Endothelial cell of umbilical vein (primary cell): ENCODE measurements around the gene HMX2. TPM values are rescaled to one million over a fixed set of nuclear protein-coding genes. Genes with fewer than 3 reads are reported as not detected.

ENCODE experiments used
- BruUV-seq: library from RNA; stranded (reverse); fragments of 400-500 nt; replicated peaks from 2 replicates; lab custom pipeline; 2021; lab: Mats Ljungman, UMichigan
- CTCF ChIA-PET: fragments of 300-600, 350-600 bp; sonication (Branson Sonifier 250); formaldehyde crosslinking; loops from one replicate; lab custom pipeline; 2021; ENCODE audit warnings: antibody characterized with exemption, inconsistent platforms; lab: Charles Lee
- POLR2A ChIA-PET: fragments of 300-600, 350-600 bp; sonication (Branson Sonifier 250); formaldehyde crosslinking; loops from one replicate; lab custom pipeline; 2021; ENCODE audit warnings: antibody characterized with exemption, inconsistent platforms; lab: Charles Lee
- DNase-seq: peaks from one replicate; pipeline ENCODE4 v3.0.0-alpha.2; 2011; ENCODE audit warnings: low read depth, low spot score
- FAIRE-seq: peaks from 2 replicates; lab custom pipeline; 2011; peaks lifted over from hg19 to GRCh38; lab: Jason Lieb, UNC
- H2AFZ ChIP-seq: 2 replicates; pipeline ENCODE4 v1.6.0; 2012; ENCODE audit warnings: low read depth, low read length, control low read depth, inconsistent platforms
- H3K27ac ChIP-seq: 2 replicates; pipeline ENCODE4 v1.5.1; 2011; ENCODE audit warnings: low read depth, mild to moderate bottlenecking, control low read depth, low read length, moderate library complexity; ENCODE audit not compliant: insufficient read depth
- H3K27me3 ChIP-seq, 2 experiments: 2 replicates each; pipeline versions ENCODE4 v1.6.0 to v1.6.1; 2011; ENCODE audit warnings: low read length in 2 of 2, mixed read lengths in 1 of 2; ENCODE audit not compliant: control insufficient read depth in 2 of 2, insufficient read depth in 2 of 2
- H3K36me3 ChIP-seq, 2 experiments: 2 replicates in 1 of 2; 3 replicates in 1 of 2; pipeline ENCODE4 v1.5.1; 2011; ENCODE audit warnings: low read length in 2 of 2, mild to moderate bottlenecking in 1 of 2, moderate library complexity in 1 of 2; ENCODE audit not compliant: control insufficient read depth in 2 of 2, insufficient read depth in 2 of 2; ENCODE audit errors: extremely low read depth in 1 of 2
- H3K4me1 ChIP-seq: 3 replicates; pipeline ENCODE4 v1.5.1; 2011; ENCODE audit warnings: mild to moderate bottlenecking, low read length; ENCODE audit not compliant: control insufficient read depth, insufficient read depth; ENCODE audit errors: extremely low read depth
- H3K4me2 ChIP-seq: 2 replicates; pipeline ENCODE4 v1.6.1; 2011; ENCODE audit warnings: low read length, control low read depth, mixed read lengths; ENCODE audit not compliant: insufficient read depth
- H3K4me3 ChIP-seq, 3 experiments: fragments of 200-600 bp in 1 of 3; sonication (generic), shearing (Covaris generic) in 1 of 3; replicated peaks in 1 of 3; 2 replicates each; pipeline ENCODE4 v1.5.1; 2011 to 2016; ENCODE audit warnings: control low read depth in 3 of 3, low read length in 3 of 3, mild to moderate bottlenecking in 2 of 3, inconsistent platforms in 1 of 3, low read depth in 1 of 3, moderate library complexity in 1 of 3; ENCODE audit not compliant: insufficient read depth in 1 of 3
- H3K79me2 ChIP-seq: 2 replicates; pipeline ENCODE4 v1.6.0; 2012; ENCODE audit warnings: low read length, inconsistent platforms; ENCODE audit not compliant: control insufficient read depth, insufficient read depth
- H3K9ac ChIP-seq: replicated peaks from 2 replicates; pipeline ENCODE3; 2011; ENCODE audit warnings: low read length, control low read depth; ENCODE audit not compliant: insufficient read depth; ENCODE audit errors: extremely low read depth
- H3K9me1 ChIP-seq: replicated peaks from 3 replicates; pipeline ENCODE4 v1.6.0; 2011; ENCODE audit warnings: mild to moderate bottlenecking, low read length; ENCODE audit not compliant: control insufficient read depth, insufficient read depth; ENCODE audit errors: extremely low read depth
- H3K9me3 ChIP-seq: replicated peaks from 2 replicates; pipeline ENCODE4 v1.5.1; 2012; ENCODE audit warnings: low read length, inconsistent platforms; ENCODE audit not compliant: control insufficient read depth, insufficient read depth
- H4K20me1 ChIP-seq: replicated peaks from 2 replicates; pipeline ENCODE3; 2011; ENCODE audit warnings: mild to moderate bottlenecking, low read length; ENCODE audit not compliant: control insufficient read depth, insufficient read depth; ENCODE audit errors: extremely low read depth
- EZH2 ChIP-seq: IDR thresholded peaks from 2 replicates; pipeline ENCODE4 v1.6.1; 2012; ENCODE audit warnings: borderline replicate concordance, low read depth, mild to moderate bottlenecking, moderate library complexity, low read length, inconsistent platforms; ENCODE audit not compliant: severe bottlenecking
- GATA2 ChIP-seq: IDR thresholded peaks from 2 replicates; pipeline ENCODE4 v1.7.0; 2011; ENCODE audit warnings: low read depth, mild to moderate bottlenecking, moderate library complexity, mixed read lengths, low read length; ENCODE audit not compliant: insufficient read length, insufficient read depth
- MYC ChIP-seq: IDR thresholded peaks from one replicate; pipeline ENCODE4 v1.6.1; 2011; ENCODE audit warnings: mild to moderate bottlenecking, low read depth, low read length
- dilution Hi-C: fragments of 300-500 bp; cut with MboI; formaldehyde crosslinking; loops from one replicate; pipeline ENCODE4 v1.15.0; 2019; ENCODE audit warnings: low sequenced_read_pairs; ENCODE audit not compliant: extremely low pct_ligation_motif_present
- intact Hi-C: fragments of 100-400 bp; cut with micrococcal nuclease; formaldehyde crosslinking; loops from one replicate; pipeline ENCODE4 v1.10.0; 2022
- polyA plus RNA-seq, 4 experiments: library from polyadenylated mRNA; depleted of rRNA in 3 of 4; stranded (reverse) in 3 of 4; unstranded in 1 of 4; fragments of >200 nt; gene quantifications; 2 replicates each; pipeline versions ENCODE4 v1.2.1 to v1.2.3, GENCODE V29; 2011 to 2012; ENCODE audit warnings: missing spikeins in 1 of 4
- total RNA-seq: library from RNA; stranded (reverse); gene quantifications from 2 replicates; pipeline ENCODE4 v1.2.3, GENCODE V29; 2021
- TF ChIP-seq, protein P1 (sequence below), 2 donors: IDR thresholded peaks; 1 replicate in 1 of 2; 2 replicates in 1 of 2; pipeline ENCODE4 v1.5.1; 2011; ENCODE audit warnings: low read length in 2 of 2, mild to moderate bottlenecking in 2 of 2, moderate library complexity in 2 of 2, control low read depth in 1 of 2, inconsistent platforms in 1 of 2, low read depth in 1 of 2; ENCODE audit not compliant: insufficient read depth in 1 of 2; ENCODE audit errors: extremely low read depth in 1 of 2

The HMX2 gene
- total and polyA plus RNA-seq, 2 donors (not counting 3 experiments of a cell fraction or from before 2014, with no cell fraction given) = not detected

DNA sequence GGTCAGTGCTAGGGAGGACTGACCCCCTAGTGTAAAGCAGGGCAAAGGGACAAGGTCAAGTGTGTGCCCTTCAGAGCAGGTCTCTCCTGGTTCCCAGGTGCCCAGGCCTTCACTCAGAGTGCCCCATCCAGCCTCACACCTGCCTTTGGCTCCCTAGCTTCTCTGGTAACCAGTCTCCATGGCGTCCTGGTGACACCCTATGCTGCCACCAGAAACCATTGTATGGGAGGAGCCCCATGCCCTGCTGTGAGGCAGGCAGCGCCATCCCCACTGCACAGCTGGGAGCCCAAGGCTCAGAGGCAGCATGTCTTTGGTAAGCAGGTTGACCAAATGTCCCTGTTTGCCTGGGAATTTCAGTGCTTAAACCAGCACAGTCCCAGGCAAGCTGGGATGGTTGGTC lies 45.3 kb upstream of the HMX2 start:
- TF ChIP-seq MYC = no peak
- TF ChIP-seq GATA2 = no peak
- dilution Hi-C loops = no loop called here
- no peaks in the 10 kb centered on the region for H4K20me1 ChIP-seq
- no peaks in the 10 kb centered on the region for H3K9me3 ChIP-seq
- POLR2A ChIA-PET = no interaction called here
- FAIRE-seq (no peak), DNase-seq (no peak)
- no peaks in the 10 kb centered on the region for H3K79me2 ChIP-seq
- no peak overlapping the region for H3K4me2 ChIP-seq
- no peaks in the 10 kb centered on the region for H3K36me3 ChIP-seq
- no peak overlapping the region for H3K4me3 ChIP-seq
- H3K9me1 ChIP-seq = no peaks in the 10 kb centered on the region
- no TSS peak for BruUV-seq
- H3K9ac ChIP-seq = no peak overlapping the region
- H2AFZ ChIP-seq = no peak overlapping the region
- intact Hi-C loops = no loop called here
- no peaks in the 10 kb centered on the region for H3K27me3 ChIP-seq
- H3K27ac ChIP-seq = no peak overlapping the region
- CTCF ChIA-PET = no interaction called here
- no peaks in the 10 kb centered on the region for H3K4me1 ChIP-seq

- no peak for FAIRE-seq
- Histone ChIP-seq H2AFZ (no peak overlapping the region), H3K9me1 (no peaks in the 10 kb centered on the region), H3K4me1 (no peaks in the 10 kb centered on the region), H3K4me3 (no peak overlapping the region), H3K9ac (no peak overlapping the region), H3K27me3 (no peaks in the 10 kb centered on the region), H3K27ac (no peak overlapping the region), H3K9me3 (no peaks in the 10 kb centered on the region), H3K79me2 (no peaks in the 10 kb centered on the region), H3K4me2 (no peak overlapping the region), H4K20me1 (no peaks in the 10 kb centered on the region), H3K36me3 (no peaks in the 10 kb centered on the region)
- DNase-seq = no peak
- no TSS peak for BruUV-seq
- TF ChIP-seq GATA2 = no peak
- TF ChIP-seq EZH2 = no peak
- TF ChIP-seq, protein P1, sequence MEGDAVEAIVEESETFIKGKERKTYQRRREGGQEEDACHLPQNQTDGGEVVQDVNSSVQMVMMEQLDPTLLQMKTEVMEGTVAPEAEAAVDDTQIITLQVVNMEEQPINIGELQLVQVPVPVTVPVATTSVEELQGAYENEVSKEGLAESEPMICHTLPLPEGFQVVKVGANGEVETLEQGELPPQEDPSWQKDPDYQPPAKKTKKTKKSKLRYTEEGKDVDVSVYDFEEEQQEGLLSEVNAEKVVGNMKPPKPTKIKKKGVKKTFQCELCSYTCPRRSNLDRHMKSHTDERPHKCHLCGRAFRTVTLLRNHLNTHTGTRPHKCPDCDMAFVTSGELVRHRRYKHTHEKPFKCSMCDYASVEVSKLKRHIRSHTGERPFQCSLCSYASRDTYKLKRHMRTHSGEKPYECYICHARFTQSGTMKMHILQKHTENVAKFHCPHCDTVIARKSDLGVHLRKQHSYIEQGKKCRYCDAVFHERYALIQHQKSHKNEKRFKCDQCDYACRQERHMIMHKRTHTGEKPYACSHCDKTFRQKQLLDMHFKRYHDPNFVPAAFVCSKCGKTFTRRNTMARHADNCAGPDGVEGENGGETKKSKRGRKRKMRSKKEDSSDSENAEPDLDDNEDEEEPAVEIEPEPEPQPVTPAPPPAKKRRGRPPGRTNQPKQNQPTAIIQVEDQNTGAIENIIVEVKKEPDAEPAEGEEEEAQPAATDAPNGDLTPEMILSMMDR (IDR thresholded peaks at IDR 0.05; ENCODE audit: extremely low read depth in 1 of 2, insufficient read depth in 1 of 2, low read depth in 1 of 2, low read length in 2 of 2) = no peak
- no peak for TF ChIP-seq MYC
- POLR2A ChIA-PET = no interaction called here
- intact Hi-C loops (no loop called here), dilution Hi-C loops (no loop called here)
- CTCF ChIA-PET = no interaction called here
Measured at GRCh38 chr10:123103944-123104343, 44.0 kb upstream of the HMX2 start.
